ENCODE data around the gene SURF6. TPM values are rescaled to one million over a fixed set of nuclear protein-coding genes. Genes with fewer than 3 reads are reported as not detected.
"Not testable (repeated sequence)": the region's sequence is repeated elsewhere in the genome, so short reads cannot be mapped to it uniquely, and the experiment has no call there.

SURF6 gene
- polyA plus RNA-seq, 3 donors: 29.2 to 35.6 (median 31.7) TPM

GRCh38 chr9:133301253-133302230 is 34.4 kb downstream of the SURF6 start:
- no peak for DNase-seq

- not testable (repeated sequence) for DNase-seq
These were observed 36.0 kb downstream of the SURF6 start for GRCh38 chr9:133299996-133300395.

GRCh38 chr9:133294257-133294656 is 41.7 kb downstream of the SURF6 start:
- DNase-seq: no peak

- DNase-seq: no peak
These were observed 45.2 kb downstream of the SURF6 start for GRCh38 chr9:133290751-133291302.

GRCh38 chr9:133286523-133286922 is 49.5 kb downstream of the SURF6 start:
- no peak for DNase-seq

- no peak for DNase-seq
These were observed 50.7 kb downstream of the SURF6 start for GRCh38 chr9:133285252-133285775.

DNA sequence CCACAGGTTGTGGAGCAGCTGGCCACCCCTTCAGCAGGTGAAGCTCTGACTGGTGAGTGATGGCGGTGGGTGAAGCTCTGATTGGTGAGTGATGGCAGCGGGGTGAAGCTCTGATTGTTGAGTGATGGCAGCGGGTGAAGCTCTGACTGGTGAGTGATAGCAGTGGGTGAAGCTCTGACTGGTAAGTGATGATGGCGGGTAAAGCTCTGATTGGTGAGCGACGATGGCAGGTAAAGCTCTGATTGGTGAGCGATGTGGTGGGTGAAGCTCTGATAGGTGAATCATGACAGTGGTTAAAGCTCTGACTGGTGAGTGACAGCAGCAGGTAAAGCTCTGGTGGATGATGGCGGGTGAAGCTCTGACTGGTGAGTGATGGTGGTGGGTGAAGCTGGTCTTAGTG is 51.6 kb downstream of the SURF6 start:
- DNase-seq: no peak

GRCh38 chr9:133283255-133284032 is 52.5 kb downstream of the SURF6 start:
- not testable (repeated sequence) for DNase-seq

DNA sequence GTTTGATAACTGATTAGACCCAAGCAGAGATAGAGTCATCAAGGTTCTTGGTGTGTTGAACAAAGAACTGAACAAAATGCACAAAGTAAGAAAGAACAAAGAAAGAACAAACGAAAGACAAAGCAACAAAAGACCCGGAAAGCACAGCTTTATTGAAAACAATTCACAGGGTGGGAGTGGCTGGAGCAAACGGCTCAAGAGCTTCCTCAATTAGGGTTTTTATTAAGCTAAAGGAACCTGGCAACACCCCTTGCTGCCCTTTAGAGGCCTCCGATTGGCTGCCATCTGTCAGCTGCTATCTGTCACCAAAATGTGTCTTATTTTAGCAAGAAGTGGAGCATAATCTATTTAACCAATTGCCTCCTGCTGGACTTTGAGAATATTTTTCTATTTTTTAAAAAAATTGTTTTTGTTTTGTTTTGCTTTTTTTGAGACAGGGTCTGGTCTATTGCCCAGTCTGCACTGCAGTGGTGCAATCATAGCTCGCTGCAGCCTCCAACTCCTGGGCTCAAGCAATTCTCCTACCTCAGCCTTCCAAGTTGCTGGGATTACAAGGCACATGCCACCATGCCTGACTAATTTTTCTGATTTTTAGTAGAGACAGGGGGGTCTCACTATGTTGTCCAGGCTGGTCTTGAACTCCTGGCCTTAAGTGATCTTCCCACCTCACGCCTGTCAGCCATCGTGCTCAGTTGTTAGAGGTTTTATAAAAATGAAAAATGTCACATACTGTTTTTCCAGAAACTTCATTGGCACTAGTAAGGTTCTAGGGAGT is 53.3 kb downstream of the SURF6 start:
- no peak for DNase-seq

- no peak for DNase-seq
These were observed 55.6 kb downstream of the SURF6 start for GRCh38 chr9:133280392-133280791.

Other genes starting within 250 kb of the SURF6 start
- 10 to 100 TPM; 40.4 to 42.7 (median 41.5) TPM for gene RALGDS, start 214.9 kb downstream of the SURF6 start, polyA plus RNA-seq (ENCODE audit: insufficient read length in 3 of 3)
- 1 to 10 TPM; 1.9 to 3.1 (median 3.0) TPM for gene GBGT1, start 172.3 kb downstream of the SURF6 start, polyA plus RNA-seq (ENCODE audit: insufficient read length in 3 of 3)
- gene OBP2B, start 126.9 kb downstream of the SURF6 start, polyA plus RNA-seq (ENCODE audit: insufficient read length in 3 of 3): under 1 TPM; 0.14 to 0.41 (median 0.32) TPM
- 10 to 100 TPM; 15.3 to 19.2 (median 17.6) TPM for gene ABO, start 61.0 kb downstream of the SURF6 start, polyA plus RNA-seq (ENCODE audit: insufficient read length in 3 of 3)
- 10 to 100 TPM; 31.8 to 33.4 (median 32.6) TPM for gene MED22, start 11.9 kb upstream of the SURF6 start, polyA plus RNA-seq (ENCODE audit: insufficient read length in 3 of 3)
- gene RPL7A, start 12.0 kb upstream of the SURF6 start, polyA plus RNA-seq (ENCODE audit: insufficient read length in 3 of 3): 1,000 to 10,000 TPM; 2,345 to 2,776 (median 2,509) TPM
- 10 to 100 TPM; 41.0 to 51.9 (median 44.9) TPM for gene SURF1, start 20.3 kb upstream of the SURF6 start, polyA plus RNA-seq (ENCODE audit: insufficient read length in 3 of 3)
- gene SURF2, start 20.4 kb upstream of the SURF6 start, polyA plus RNA-seq (ENCODE audit: insufficient read length in 3 of 3): 10 to 100 TPM; 23.1 to 28.2 (median 26.4) TPM
- gene SURF4, start 39.9 kb upstream of the SURF6 start, polyA plus RNA-seq (ENCODE audit: insufficient read length in 3 of 3): 100 to 1,000 TPM; 163 to 184 (median 172) TPM
- gene STKLD1, start 40.2 kb upstream of the SURF6 start, polyA plus RNA-seq (ENCODE audit: insufficient read length in 3 of 3): 1 to 10 TPM; 3.9 to 5.3 (median 4.6) TPM
- 10 to 100 TPM; 29.1 to 32.3 (median 31.6) TPM for gene REXO4, start 81.8 kb upstream of the SURF6 start, polyA plus RNA-seq (ENCODE audit: insufficient read length in 3 of 3)
- gene ADAMTS13, start 86.2 kb upstream of the SURF6 start, polyA plus RNA-seq (ENCODE audit: insufficient read length in 3 of 3): 10 to 100 TPM; 10.5 to 14.1 (median 13.8) TPM
- gene CACFD1, start 123.8 kb upstream of the SURF6 start, polyA plus RNA-seq (ENCODE audit: insufficient read length in 3 of 3): 10 to 100 TPM; 36.5 to 41.9 (median 38.4) TPM
- gene SLC2A6, start 142.9 kb upstream of the SURF6 start, polyA plus RNA-seq (ENCODE audit: insufficient read length in 3 of 3): 1 to 10 TPM; 1.4 to 2.0 (median 1.8) TPM
- gene MYMK, start 188.8 kb upstream of the SURF6 start, polyA plus RNA-seq (ENCODE audit: insufficient read length in 3 of 3): not detected
- 1 to 10 TPM; 1.5 to 1.9 (median 1.6) TPM for gene ADAMTSL2, start 198.5 kb upstream of the SURF6 start, polyA plus RNA-seq (ENCODE audit: insufficient read length in 3 of 3)

Measured in renal pelvis (tissue), 4 donors.